ENCODE results near the gene ARHGEF4.

ARHGEF4 gene

DNA sequence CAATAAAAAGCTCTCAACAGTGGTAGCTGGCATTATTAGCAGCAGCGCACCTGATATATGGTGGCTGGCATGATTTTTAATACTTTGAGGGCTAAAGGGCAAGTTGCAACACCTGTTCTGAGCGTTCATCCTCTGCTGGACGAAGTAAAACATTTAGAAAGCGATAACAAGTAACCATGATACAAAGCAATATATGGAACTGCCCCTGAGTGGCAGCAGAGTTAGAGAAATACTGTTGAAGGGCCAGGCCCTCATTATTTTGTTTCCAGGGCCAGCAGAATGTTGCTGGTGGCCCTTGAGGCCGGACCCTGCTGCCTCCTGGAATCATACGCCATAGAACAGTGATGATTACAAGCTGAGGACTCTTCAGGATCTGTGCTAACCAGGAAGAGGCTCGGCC lies 47.8 kb downstream of the ARHGEF4 start:
- no peak for DNase-seq (ENCODE audit: low read depth)
- TF ChIP-seq, protein P1, sequence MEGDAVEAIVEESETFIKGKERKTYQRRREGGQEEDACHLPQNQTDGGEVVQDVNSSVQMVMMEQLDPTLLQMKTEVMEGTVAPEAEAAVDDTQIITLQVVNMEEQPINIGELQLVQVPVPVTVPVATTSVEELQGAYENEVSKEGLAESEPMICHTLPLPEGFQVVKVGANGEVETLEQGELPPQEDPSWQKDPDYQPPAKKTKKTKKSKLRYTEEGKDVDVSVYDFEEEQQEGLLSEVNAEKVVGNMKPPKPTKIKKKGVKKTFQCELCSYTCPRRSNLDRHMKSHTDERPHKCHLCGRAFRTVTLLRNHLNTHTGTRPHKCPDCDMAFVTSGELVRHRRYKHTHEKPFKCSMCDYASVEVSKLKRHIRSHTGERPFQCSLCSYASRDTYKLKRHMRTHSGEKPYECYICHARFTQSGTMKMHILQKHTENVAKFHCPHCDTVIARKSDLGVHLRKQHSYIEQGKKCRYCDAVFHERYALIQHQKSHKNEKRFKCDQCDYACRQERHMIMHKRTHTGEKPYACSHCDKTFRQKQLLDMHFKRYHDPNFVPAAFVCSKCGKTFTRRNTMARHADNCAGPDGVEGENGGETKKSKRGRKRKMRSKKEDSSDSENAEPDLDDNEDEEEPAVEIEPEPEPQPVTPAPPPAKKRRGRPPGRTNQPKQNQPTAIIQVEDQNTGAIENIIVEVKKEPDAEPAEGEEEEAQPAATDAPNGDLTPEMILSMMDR (conservative IDR thresholded peaks at IDR 0.05; ENCODE audit: low read length) = no peak
- no peak overlapping the region for H3K4me3 ChIP-seq (ENCODE audit: low read length)

DNA sequence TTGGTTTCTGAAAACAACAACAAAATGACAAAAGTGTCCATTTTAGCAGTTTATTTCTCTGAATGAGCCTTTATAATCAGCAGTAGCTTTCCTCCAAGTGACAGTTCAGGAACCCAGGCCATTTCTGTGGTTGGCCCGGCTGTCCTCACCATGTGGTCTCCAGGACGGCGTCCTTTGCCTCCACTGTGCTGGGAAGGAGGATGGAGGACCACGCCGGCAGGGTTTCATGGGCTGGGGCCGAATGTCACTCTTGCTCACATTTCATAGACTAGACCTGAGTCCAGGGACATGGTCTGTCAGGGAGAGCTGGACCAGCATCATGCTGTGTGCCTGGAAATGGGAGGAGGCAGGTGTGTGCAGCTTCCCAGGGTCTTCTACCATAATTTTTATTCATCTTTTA lies 50.9 kb downstream of the ARHGEF4 start:
- no peak overlapping the region for H3K4me3 ChIP-seq (ENCODE audit: low read length)
- TF ChIP-seq, protein P1 (conservative IDR thresholded peaks at IDR 0.05; ENCODE audit: low read length) = no peak
- no peak for DNase-seq (ENCODE audit: low read depth)

DNA sequence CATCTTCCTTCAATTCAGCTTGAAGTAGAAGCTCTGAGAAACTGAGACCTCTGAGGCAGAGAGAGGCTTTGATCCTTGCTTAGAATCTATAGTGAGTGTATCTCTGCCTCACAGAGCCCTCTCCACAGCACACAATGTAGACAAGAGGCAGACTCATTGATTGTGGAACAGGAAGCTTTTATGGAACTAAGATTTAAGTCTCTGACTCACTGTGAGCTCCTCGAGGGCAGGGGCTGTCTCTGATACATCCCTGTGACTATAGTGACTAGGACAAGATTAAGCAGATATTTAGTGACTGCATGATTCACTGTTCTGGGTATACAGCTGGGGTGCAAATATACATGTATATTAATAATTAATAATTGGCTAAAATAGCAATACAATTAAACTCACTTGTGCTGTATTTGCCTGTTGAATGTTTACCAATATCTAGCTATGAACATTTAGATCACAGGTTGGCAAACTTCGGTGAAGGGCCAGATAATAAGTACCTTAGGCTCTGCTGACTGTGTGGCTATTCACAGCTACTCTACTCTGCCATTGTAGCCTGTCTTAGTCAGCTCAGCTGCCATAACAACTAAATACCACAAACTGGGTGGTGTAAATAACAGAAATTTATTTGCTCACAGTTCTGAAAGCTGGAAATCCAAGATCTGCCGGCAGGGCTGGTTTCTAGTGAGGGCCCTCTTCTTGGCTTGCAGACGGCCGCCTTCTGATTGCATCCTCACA lies 54.4 kb downstream of the ARHGEF4 start:
- no peak for DNase-seq (ENCODE audit: low read depth)
- TF ChIP-seq, protein P1 (conservative IDR thresholded peaks at IDR 0.05; ENCODE audit: low read length) = no peak
- no peak overlapping the region for H3K4me3 ChIP-seq (ENCODE audit: low read length)

- H3K4me3 ChIP-seq (ENCODE audit: low read length) = no peak overlapping the region
- TF ChIP-seq, protein P1 (conservative IDR thresholded peaks at IDR 0.05; ENCODE audit: low read length) = no peak
These were observed 55.3 kb downstream of the ARHGEF4 start for GRCh38 chr2:130891966-130892365.

DNA sequence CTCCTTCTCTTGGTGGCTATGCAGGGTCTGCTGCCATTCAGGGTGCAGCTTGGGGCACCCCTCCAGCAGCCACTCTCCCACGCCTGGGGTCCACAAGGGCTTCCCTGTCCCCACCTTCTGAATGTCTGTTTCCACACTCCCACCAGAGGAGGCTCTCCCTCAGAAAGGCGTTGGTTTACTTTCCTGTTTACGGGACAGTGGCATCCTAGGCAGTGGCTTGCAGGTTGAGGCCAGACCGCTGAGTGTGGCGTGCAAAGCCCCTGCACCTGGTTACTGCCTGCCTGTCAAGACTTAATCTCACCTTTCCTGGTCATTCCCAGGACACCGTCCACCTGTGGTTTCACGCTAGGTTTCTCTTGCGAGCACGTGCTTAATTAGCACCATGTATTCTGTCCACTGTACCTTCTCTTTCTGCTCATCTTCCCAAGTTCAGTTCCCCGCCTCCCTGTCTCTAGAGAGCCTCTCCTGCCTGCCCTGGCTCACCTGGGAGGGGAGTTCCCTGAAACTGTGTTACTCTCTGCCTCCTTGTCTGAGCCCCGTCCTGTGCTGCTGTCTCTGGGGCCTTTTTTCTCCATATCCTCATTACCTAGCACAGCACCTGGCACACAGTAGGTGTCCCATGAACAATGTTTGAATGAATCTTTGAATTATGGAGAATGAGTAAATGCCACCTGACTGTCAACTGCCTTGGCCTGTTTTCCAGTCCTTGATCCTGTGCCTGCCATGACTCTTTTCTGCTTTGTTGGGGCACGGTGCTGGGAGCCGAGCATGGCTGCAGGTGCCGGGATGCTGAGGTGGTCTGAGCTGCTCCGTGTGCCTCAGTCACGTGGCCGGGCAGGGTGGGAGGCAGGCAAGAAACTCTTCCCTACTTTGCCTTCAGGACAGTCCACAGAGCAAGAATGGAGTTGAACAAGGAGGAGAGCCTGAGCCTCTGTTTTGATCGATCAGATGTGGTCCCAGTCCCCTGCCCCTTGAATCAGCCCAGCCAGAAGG lies 56.4 kb downstream of the ARHGEF4 start:
- TF ChIP-seq, protein P1 (conservative IDR thresholded peaks at IDR 0.05; ENCODE audit: low read length) = no peak
- DNase-seq (ENCODE audit: low read depth) = no peak
- no peak overlapping the region for H3K4me3 ChIP-seq (ENCODE audit: low read length)

More at GRCh38 chr2:130891966-130892365, 55.3 kb downstream of the ARHGEF4 start:
- no peak for DNase-seq (ENCODE audit: low read depth)

- no peak overlapping the region for H3K4me3 ChIP-seq (ENCODE audit: low read length)
- TF ChIP-seq, protein P1 (conservative IDR thresholded peaks at IDR 0.05; ENCODE audit: low read length) = no peak
- DNase-seq (ENCODE audit: low read depth) = no peak
These were observed 57.7 kb downstream of the ARHGEF4 start for GRCh38 chr2:130894326-130894942.
